ENCODE results near the gene OTX2. TPM values are rescaled to one million over a fixed set of nuclear protein-coding genes. Genes with fewer than 3 reads are reported as not detected.

Gene OTX2
- total and polyA plus RNA-seq, 12 donors, result not detected

GRCh38 chr14:56814969-56815700, 4.9 kb upstream of the OTX2 start:
- no peaks in the 10 kb centered on the region for H3K4me1 ChIP-seq (replicated peaks in 1 of 2)
- H3K4me3 ChIP-seq, result no peak overlapping the region
- H3K27me3 ChIP-seq, result peaks cover 80% of the 10 kb centered on the region
- TF ChIP-seq, protein P1, sequence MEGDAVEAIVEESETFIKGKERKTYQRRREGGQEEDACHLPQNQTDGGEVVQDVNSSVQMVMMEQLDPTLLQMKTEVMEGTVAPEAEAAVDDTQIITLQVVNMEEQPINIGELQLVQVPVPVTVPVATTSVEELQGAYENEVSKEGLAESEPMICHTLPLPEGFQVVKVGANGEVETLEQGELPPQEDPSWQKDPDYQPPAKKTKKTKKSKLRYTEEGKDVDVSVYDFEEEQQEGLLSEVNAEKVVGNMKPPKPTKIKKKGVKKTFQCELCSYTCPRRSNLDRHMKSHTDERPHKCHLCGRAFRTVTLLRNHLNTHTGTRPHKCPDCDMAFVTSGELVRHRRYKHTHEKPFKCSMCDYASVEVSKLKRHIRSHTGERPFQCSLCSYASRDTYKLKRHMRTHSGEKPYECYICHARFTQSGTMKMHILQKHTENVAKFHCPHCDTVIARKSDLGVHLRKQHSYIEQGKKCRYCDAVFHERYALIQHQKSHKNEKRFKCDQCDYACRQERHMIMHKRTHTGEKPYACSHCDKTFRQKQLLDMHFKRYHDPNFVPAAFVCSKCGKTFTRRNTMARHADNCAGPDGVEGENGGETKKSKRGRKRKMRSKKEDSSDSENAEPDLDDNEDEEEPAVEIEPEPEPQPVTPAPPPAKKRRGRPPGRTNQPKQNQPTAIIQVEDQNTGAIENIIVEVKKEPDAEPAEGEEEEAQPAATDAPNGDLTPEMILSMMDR (IDR thresholded peaks at IDR 0.05), result no peak
- TF ChIP-seq POLR2A (IDR thresholded peaks at IDR 0.05), result no peak
- H3K9me3 ChIP-seq (replicated peaks in 1 of 3), result no peaks in the 10 kb centered on the region
- intact Hi-C loops (cut with DNase I), result no loop called here
- 8 to 12% (median 10%) methylated on average over 4 of the region's 4 CpGs for WGBS, 4 donors
- no peak overlapping the region for H3K27ac ChIP-seq
- no peaks in the 10 kb centered on the region for H3K36me3 ChIP-seq (replicated peaks in 1 of 2)
- DNase-seq, result no peak

DNA sequence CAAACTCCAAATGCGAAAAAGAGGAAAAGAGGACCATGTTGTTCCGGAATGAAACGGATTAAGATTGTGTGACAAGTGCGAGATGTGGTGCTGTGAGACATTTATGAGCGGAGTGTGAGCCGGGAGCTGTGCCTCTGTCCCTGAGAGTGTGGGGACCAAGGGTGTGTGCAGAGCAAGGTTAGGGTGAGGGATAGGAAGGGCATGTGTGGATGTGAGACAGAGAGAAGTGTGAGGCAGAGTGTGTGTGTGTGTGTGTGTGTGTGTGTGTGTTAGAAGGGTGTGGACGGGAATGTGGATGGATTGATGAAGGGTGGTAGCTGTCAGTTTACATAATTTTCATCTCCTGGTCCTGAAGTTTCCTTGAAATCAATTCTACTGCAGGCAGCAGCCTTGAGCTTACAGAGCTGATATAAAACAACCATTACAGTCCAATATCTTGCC, 4.3 kb upstream of the OTX2 start:
- H3K4me1 ChIP-seq (replicated peaks in 1 of 2), result no peaks in the 10 kb centered on the region
- WGBS, 4 donors, result 9 to 10% (median 9%) methylated on average over 7 of the region's 7 CpGs
- H3K4me3 ChIP-seq, result no peak overlapping the region
- peaks cover 84% of the 10 kb centered on the region for H3K27me3 ChIP-seq
- TF ChIP-seq, protein P1 (IDR thresholded peaks at IDR 0.05), result no peak
- TF ChIP-seq POLR2A (IDR thresholded peaks at IDR 0.05), result no peak
- DNase-seq, result no peak
- intact Hi-C loops (cut with DNase I), result no loop called here
- no peaks in the 10 kb centered on the region for H3K9me3 ChIP-seq (replicated peaks in 1 of 3)
- H3K27ac ChIP-seq, result no peak overlapping the region
- no peaks in the 10 kb centered on the region for H3K36me3 ChIP-seq (replicated peaks in 1 of 2)

DNA sequence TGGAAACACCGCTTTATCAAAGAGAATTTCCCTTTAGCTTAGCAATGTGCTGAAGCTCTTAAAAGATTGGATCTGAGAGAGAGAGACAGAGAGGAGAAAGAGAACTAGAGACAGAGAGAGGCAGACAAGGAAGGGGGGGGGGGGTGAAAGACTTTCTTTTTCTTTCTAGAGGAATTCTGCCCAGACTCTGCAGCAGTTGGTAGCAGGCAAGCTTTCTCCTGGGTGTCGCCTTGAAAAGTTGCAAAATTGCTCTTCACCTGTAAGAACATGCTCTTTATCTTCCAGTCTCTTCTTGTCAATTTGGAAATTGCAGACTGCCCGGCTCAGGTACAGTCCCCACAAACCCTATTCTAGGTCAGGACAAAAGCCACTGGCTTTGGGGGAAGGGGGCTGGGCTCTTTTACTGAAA, 2.9 kb upstream of the OTX2 start:
- 6 to 10% (median 7%) methylated on average over 3 of the region's 3 CpGs for WGBS, 4 donors
- Histone ChIP-seq H3K4me1 (replicated peaks in 1 of 2) (no peaks in the 10 kb centered on the region), H3K27me3 (peaks cover 87% of the 10 kb centered on the region), H3K4me3 (no peak overlapping the region), H3K9me3 (replicated peaks in 1 of 3) (no peaks in the 10 kb centered on the region), H3K36me3 (replicated peaks in 1 of 2) (no peaks in the 10 kb centered on the region), H3K27ac (no peak overlapping the region)
- TF ChIP-seq, protein P1 (IDR thresholded peaks at IDR 0.05), result no peak
- TF ChIP-seq POLR2A (IDR thresholded peaks at IDR 0.05), result no peak
- DNase-seq, result no peak
- intact Hi-C loops (cut with DNase I), result no loop called here

- Histone ChIP-seq H3K4me1 (replicated peaks in 1 of 2) (no peaks in the 10 kb centered on the region), H3K36me3 (replicated peaks in 1 of 2) (no peaks in the 10 kb centered on the region), H3K9me3 (replicated peaks in 1 of 3) (no peaks in the 10 kb centered on the region), H3K27ac (no peak overlapping the region), H3K4me3 (no peak overlapping the region), H3K27me3 (peaks cover 87% of the 10 kb centered on the region)
- DNase-seq, result no peak
- 6 to 14% (median 6%) methylated on average over 15 to 25 of the region's 25 CpGs for WGBS, 4 donors
- TF ChIP-seq, protein P1 (IDR thresholded peaks at IDR 0.05), result no peak
- TF ChIP-seq POLR2A (IDR thresholded peaks at IDR 0.05), result no peak
- intact Hi-C loops (cut with DNase I), result no loop called here
Observed at GRCh38 chr14:56812364-56813141, 2.3 kb upstream of the OTX2 start.

Measured in adrenal gland (tissue), 12 donors.